DMS79 treated with DMSO at 0.1 percent for 48 hours (cell line): ENCODE measurements around the gene CRPPA.
"Not testable (repeated sequence)": the region's sequence is repeated elsewhere in the genome, so short reads cannot be mapped to it uniquely, and the experiment has no call there.

Experiments
- DNase-seq: peaks from one replicate; lab custom pipeline; 2025; lab: John Stamatoyannopoulos, UW

Gene CRPPA

DNA sequence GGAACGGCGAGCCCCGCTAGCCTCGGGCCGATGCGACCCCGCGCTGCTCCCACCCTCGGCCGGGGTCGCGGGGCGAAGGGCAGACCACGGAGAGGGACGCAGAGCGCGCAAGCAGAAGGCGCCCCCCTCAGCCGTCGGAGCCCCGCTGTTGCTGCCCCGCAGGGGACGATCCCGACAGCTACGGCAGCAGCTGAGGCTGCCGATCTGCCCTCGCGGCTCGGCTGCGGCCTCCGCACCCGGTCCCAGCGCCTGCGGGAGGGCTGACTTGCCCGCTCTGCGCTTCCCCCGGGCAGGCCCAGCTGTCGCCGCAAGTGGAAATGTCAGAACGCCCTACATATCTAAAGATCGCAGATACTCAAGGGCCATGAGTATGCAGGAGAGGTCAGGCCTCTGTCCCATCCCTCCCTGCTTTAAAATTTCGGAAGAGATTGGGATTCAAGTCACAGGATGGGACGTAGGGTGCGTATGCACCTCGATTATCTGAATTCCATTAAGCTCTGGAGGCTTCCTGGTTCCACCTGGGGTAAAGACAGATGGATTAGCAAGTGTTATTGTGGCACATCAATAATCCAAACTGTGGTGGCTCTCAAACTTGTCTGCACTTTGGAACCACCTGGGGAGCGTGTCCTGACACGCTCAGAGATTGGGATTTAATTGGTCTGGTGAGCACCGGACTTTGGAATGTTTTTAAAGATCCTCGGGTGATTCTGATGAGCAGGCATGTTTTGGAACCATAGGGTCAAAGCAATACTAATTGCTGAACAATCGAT lies at the start of gene CRPPA:
Gene CRPPA (minus strand): TSS at position 206 of the 770 bp plus-strand sequence. CDS start 216 bp downstream, outside the sequence.
- no peak for DNase-seq

DNA sequence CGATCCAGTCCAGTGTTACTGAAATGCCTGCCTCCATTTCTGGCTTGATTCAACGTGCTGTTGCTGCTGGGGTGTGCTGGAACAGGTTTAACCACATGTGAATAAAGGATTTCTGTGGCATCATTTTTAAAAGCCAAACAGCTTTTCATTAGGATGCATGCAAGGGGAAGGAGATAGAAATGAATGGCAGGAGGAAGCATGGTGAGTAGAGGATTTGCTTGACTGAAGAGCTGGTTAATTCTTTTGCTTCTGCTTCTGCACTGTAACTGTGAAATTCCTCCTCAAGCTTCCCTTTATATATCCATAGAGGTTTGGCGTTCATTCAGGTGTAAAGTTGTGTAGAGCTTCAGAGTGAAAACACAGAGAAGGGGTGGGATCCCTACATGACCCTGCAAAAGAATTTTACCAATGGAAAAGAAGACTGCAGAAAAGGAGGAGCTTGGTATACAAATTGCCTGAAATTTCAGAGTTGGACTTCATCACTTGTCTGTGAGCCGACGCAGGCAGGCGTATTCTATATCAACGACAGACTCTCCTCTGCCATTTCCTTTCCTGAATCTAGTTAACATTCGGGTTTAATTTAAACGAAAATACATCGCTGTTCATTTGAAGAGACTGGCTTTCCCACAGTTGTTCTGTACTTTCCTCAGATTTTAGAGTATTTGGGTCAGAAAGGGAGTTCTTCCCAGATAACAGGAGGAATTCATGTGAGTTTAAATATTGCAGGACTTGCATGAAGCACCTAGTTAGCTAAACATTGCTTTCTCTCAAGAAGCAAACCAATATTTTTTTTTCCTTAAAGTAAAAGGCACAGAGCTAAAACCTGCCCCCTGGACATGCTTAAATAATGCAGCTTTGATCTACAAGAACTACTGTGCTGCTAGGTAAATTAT lies 44.4 kb upstream of the CRPPA start, which contains the start of gene SOSTDC1:
Gene SOSTDC1 (minus strand): TSS at position 270 of the 893 bp plus-strand sequence. CDS start 70 bp downstream, at position 200.
- no peak for DNase-seq

DNA sequence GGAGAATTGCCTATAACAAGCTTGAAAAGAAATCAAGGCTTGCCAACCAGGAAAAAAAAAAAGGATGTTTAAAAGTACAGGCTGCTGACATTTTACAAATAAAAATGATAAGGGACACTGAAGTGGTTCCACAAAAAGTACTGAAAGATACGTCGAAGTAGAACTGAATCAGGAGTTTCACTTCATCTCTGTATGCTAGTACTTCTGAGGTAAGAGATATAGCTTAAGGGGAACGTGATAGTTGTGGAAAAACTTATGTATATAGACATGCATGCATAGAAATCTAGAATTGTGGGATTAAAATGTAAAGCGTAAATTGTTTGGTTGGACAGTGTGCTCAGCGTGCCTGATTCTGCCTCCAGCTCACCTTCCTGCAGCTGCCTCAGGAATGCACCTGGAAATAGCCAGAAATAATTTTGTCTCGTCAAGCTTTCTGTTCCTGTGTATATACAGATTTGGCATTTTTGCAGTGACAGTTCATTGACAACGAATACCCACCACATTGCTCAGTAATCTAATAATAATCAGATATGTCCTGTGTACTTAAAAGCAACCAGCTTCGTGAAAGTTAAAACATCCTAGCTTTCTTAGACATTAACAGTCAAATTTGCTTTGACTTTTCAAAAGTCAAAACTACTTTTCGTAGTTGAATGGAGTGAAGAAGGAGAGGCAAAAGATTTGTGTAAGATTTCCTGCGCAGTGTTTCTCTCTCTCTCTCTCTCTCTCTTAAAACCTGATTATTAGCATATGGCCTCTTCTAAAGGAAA lies 42.8 kb upstream of the CRPPA start:
- DNase-seq = no peak

DNA sequence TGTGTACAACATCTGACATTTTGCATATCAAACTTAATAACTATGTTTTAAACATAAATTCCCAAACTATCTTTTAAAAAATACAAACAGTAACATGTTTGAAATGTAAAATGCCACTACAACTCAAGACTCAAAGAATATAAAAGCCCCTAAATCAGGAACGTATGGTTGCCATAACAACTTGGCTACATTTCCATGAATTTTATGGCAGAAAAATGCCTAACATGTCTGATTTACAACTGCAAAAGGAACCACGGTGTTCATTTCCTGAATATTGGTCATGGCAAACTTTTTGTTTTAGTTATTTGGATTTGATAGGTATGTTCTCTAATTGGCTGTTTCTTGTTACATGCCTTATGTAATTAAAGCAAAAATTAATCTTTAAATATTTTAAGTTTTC lies 42.2 kb upstream of the CRPPA start:
- no peak for DNase-seq

DNA sequence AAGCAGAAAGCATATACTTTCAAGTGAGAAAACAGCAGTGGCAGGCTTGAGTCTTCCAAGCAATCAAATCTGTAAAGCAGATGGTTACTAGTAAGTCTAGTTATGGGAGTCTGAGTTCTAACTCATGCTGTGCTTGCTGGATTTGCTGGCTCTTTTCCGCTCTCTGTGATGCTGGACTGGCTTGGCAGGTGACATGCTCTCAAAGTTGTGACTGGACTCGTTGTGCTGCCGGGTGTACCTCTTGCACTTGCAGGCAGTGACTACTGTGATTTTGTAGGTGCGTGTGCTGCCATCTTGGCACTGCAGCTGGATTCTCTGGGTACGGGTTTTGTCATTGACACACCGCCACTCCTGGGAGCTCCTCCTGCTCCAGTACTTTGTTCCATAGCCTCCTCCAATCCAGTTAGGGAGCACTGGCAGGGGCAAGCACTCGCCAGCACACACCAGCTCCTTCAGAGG lies 41.1 kb upstream of the CRPPA start:
- no peak for DNase-seq

DNA sequence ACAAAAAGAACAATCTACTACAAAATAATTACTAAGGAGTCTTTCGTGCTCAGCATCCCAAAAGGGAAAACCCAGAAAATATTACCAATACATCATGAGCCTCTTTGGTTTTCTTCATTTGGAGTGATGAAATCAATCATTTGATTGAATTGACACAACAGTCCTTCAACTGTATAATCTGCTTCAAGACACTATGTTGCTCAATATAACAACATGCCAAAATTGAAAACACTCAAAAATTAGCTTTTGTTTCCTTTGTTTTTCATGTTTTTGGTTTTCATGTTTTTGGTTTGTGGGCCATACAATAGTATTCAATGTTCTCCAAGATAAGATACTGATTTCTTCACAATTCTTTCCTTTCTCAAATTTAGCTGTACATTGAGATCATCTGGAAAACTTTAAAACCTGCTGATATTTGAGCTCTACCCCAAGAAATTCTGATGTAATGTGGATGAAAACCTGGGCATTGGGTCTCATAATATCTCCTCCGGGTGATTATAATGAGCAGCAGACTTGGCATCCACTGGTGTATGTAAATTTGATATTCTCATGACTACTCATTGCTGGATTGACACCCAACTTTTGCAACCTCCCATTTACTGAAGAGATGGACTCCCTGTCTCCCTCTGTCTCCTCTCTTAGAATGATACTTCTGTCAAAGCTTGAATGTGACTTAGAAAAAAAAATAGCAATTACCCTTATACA lies 39.6 kb upstream of the CRPPA start:
- no peak for DNase-seq

DNA sequence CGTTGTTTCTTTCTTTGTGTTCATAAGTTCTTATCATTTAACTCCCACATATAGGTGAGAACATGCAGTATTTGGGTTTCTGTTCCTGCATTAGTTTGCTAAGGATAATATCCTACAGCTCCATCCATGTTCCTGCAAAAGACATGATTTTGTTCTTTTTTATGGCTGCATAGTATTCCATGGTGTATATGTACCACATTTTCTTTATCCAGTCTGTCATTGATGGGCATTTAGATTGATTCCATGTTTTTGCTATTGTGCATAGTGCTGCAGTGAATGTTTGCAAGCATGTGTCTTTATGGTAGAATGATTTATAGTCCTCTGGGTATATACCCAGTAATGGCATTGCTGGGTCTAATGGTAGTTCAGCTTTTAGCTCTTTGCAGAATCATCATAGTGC lies 35.0 kb upstream of the CRPPA start:
- DNase-seq = not testable (repeated sequence)

DNA sequence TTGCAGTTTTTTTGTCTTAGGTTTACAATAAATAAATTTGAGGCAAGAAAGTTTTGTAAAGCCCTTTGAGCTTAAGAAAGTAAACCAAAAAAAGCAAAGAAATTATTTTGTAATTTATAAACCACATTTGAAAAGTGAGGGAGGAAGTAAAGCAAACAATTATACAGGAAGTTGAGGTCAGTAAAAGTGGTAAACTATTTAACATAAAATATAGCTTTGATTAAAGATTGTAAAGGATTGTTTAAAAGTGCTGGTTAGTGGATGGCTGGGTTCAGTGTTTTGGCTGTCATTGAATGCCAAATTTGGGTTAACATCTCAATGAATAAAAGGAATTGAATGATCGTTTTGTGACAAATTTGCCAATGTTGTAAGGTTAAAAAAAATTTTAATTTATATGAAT lies 34.3 kb upstream of the CRPPA start:
- DNase-seq = no peak

DNA sequence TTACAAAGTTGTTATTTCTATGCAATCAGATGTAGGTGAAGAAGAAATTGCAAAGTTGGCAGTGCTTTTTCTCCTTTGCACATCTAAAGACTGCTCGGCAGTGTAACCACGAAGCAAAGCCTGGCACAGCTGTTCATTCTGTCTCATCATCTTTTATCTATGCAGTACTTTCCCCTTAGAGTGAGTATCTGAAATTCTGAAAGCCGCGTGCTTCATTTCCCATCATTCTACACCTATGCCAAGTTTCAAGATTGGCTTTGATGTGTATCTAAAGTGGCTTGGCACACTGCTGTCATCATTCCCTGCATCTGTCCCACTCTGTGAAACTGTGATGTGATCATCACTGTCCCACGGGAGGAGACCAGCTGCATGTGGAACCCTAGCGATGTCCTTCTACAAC lies 29.0 kb upstream of the CRPPA start:
- DNase-seq = no peak

DNA sequence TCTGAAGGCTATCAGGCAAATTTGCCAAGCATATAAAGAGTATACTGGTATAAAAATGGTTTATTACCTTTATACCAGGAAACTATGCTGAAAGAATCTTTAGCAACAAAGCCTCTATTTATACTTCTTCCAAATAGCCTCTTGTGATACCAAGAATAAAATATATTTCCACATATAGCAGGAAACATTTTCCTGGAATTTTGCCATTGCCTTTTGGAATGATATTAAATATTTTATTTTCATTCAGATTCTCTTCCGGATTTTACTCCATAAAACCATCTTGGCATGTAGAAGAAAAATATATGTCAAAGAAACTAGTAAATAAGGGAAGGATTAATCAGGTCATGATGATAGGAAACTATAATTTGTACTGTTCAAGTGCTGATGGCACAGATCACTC lies 26.5 kb upstream of the CRPPA start:
- no peak for DNase-seq

DNA sequence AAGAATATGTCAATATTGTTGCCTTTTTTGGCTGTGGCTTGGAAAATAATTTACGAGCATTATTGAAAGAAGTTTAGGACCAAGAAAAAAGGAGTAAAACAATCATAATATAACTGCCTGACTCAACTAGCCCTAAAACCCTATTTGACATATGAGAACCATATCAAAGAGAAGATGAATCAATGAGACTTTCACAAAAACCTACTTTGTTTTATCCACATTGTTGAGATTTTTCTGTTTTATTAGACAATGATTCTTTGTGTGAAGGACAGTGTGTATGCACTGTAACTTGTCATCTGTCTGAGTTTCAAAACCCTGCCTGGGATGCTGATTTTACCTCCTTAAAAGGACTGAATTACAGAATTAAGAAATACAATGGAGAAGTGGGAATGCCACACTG lies 25.2 kb upstream of the CRPPA start:
- no peak for DNase-seq

DNA sequence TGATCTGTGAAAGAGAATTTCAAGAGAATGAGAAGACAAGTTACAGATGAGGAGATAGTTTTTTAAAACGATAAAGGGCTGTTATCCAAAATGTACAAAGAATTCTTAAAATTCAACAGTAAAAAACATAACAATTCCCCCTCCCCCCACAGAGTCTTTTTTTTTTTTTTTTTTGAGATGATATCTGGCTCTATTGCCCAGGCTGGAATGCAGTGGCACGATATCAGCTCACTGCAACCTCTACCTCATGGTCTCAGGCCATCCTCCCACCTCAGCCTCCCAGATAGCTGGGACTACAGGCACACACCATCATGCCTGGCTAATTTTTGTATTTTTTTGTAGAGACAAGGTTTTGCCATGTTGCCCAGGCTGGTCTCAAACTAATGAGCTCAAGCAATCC lies 22.5 kb upstream of the CRPPA start:
- not testable (repeated sequence) for DNase-seq

DNA sequence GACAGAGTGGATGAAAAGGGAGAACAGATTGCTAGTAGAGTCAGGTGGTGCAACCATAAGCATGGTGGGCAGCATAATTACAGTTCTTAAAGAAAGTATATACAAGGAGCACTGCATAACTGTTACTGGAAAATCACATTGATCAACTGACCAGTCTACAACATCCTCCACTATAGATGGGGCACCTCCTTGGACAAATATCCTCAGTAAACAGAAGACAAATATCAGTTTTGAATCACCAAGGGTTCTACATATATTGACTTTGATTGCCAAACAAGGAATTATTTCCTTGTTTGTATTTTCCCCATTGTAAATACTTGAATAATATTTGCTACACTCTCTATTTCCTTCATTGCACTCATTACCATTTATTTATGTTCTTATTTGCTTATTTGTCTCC lies 17.6 kb upstream of the CRPPA start:
- DNase-seq = no peak

DNA sequence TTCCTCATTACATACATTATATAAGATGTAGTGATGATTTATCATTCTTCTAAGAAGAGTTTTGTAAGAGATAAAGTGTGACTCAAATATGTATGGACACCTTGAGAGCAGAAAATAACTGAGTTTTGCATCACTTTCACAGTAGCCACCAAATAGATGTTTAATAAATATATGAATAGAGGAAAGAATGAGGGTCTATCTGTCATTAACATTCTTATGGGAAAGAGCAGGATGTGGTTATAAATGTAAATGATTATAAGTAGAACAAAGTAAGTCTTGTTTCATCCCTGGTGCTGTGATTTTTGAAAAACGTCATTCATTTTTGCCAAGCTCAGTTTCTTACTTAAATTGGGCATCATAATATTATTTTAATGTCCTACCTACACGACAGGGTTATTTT lies 15.0 kb upstream of the CRPPA start:
- no peak for DNase-seq

DNA sequence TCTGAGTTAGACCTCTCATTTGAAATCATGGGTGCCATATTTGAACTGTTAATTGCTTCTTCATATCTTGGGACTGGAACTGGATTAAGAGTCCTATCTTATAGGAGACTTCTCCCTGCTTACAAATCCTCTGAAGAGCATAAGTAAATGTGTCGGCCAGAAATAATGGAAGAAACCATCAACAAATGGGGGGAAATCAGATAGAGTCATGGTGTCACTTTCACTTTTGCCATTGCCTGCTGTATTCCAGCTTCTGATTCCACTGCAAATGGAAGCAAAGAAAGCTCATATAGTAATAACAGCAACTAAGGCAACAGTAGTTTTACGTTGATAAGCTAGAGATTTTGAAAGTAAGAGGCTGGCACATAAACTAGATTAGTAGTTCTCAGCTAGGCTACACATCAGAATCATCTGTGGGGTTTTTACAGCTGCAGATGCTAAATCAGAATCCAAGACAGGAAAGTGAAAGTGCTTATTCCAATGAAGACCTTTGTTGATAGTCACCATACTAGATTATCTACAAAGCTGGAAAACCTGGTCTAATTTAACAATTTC lies 12.3 kb upstream of the CRPPA start:
- no peak for DNase-seq

DNA sequence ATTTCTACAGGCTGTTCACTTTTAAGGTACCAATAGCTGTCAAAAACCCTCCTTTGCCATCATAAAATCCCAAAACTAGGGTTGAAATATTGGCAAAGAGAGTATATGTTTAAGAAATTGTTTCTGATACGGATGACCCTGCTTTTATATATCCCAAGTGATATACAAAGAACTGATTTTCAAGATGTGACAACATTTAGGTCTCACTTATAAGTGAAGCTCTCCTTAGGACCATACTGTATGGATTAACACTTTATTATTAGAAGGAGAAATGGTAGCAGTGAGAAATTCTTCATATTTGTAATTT lies 11.0 kb upstream of the CRPPA start:
- DNase-seq = no peak

DNA sequence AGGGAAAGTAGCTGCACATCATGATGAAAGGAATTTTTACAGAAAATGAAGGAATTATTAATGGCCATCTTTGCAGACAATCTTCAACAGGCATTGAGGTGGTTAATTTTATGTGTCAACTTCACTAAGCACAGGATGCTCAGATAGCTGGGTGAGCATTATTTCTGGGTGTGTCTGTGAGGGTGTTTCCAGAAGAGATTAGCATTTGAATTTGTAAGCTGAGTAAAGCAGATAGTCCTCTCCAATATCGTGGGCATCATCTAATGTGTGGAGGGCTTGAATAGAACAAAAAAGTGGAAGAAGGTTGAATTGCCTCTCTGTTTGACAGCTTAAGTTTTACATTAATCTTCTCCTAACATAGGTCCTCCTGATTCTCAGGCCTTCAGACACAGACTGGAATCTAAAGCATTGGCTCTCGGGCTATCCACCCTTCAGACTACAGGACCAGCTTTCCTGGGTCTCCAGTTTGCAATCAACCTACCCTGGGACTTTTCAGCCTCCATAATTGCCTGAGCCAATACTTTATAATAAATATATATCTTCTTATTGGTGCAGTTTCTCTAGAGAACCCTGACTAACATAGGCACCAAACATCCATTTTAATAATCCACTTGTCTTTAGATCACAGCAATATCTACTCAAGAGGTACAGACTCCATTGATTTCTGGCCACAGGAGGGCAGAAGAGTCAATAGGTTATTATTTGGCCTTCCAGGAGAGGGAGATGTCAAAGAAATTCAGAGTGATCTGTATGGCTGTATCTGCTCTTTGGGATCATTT lies 10.5 kb upstream of the CRPPA start:
- no peak for DNase-seq

DNA sequence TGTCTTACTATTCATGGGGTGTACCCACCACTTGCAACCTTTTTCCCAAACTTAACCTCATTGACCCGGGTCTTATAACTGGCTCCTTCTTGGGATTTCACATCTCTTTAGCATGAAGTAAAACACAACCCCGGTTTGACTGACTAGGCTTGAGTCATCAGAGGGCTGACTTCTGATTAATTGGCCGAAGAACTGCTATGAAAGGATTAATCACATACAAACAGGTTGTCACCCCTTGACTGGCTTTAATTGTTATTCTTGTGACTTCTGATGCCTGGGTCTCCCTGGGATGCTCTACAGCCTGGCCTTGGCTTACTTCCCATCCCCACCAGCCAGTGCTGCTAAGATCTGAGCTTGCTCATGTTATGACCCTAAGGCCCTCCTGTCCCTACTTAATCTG lies 8.8 kb upstream of the CRPPA start:
- no peak for DNase-seq

DNA sequence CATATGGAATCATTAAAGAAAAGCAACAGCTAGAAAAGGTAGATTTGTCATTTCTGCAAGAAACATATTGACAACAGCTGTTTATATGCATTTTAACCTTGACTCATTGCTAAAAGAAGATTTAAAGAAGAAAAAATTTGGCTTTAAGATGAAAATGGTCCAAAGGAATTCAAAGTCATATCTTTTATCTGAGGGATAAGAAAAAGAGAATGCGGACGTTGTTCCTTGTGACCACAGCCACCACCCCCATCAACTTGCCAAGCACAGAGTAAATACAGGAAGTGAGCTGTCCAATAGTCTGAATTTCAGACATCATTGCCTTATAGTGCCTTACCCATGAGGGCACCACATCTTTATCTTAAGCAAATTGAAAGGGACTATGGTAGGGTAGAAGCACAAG lies 7.3 kb upstream of the CRPPA start:
- DNase-seq = no peak

DNA sequence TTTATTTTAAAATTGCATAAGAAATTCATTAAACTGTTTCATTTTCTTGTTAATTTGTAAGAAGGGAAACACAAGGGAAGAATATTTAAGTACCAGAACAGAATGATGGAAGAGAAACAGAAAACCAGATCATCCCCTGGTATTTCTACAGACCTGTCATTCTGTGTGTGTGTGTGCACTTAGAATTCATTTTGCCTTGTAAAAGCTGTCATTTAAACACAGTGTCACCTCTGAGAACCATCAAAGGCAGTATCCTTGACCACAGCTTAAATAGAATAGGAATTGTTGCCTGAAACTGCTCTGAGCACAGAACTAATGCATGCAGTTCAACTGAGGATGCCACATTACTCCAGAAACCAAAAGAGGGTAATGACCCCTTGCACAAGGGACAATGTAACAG lies 6.8 kb upstream of the CRPPA start:
- no peak for DNase-seq

DNA sequence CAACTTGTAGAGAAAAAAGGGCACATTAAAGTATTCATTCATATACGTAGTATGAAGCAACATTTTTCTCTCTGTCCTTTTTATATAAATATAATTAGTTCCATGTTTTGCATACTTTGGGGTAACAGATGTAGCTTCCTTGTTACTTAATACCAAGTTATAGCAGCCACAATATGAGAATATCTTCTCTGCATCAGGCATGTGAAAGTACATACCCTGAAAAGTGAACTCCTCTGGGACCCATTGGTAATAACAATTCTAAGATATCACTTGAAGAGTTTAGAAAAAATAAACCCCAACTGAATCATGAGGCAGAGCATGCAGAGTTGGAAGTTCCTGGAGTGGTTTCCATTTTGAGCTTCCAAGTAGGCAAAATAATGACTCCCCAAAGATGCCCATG lies 2.4 kb upstream of the CRPPA start:
- no peak for DNase-seq
